IPS-15b (cell line): ENCODE data around the gene DEXI.
"Not testable (repeated sequence)": the region's sequence is repeated elsewhere in the genome, so short reads cannot be mapped to it uniquely, and the experiment has no call there.

Experiments
- H3K27me3 ChIP-seq: one replicate; pipeline ENCODE4 v1.6.1; 2013; ENCODE audit warnings: low read length; ENCODE audit not compliant: control insufficient read depth, insufficient read depth
- H3K36me3 ChIP-seq: one replicate; pipeline ENCODE4 v1.6.1; 2013; ENCODE audit warnings: low read length; ENCODE audit not compliant: control insufficient read depth, insufficient read depth
- H3K4me1 ChIP-seq: one replicate; pipeline ENCODE4 v1.6.1; 2013; ENCODE audit warnings: mild to moderate bottlenecking, low read length; ENCODE audit not compliant: control insufficient read depth, insufficient read depth
- H3K4me3 ChIP-seq: one replicate; pipeline ENCODE4 v1.5.1; 2013; ENCODE audit warnings: low read depth, low read length
- H3K9ac ChIP-seq: one replicate; pipeline ENCODE4 v1.6.1; 2013; ENCODE audit warnings: low read depth, mild to moderate bottlenecking, low read length
- H3K9me3 ChIP-seq: one replicate; pipeline ENCODE4 v1.6.1; 2013; ENCODE audit warnings: mild to moderate bottlenecking, low read length; ENCODE audit not compliant: control insufficient read depth, insufficient read depth

DEXI gene

GRCh38 chr16:10966559-10966958, 24.3 kb upstream of the DEXI start:
- H3K27me3 ChIP-seq, H3K4me3 ChIP-seq, H3K9ac ChIP-seq, H3K4me1 ChIP-seq, H3K9me3 ChIP-seq: not testable (repeated sequence)
- H3K36me3 ChIP-seq: peaks cover 21% of the 10 kb centered on the region

- Histone ChIP-seq H3K4me3 (no peak overlapping the region), H3K36me3 (peaks cover 23% of the 10 kb centered on the region), H3K4me1 (no peaks in the 10 kb centered on the region), H3K27me3 (no peaks in the 10 kb centered on the region), H3K9me3 (no peaks in the 10 kb centered on the region), H3K9ac (no peak overlapping the region)
Measured at GRCh38 chr16:10966129-10966528, 23.9 kb upstream of the DEXI start.

DNA sequence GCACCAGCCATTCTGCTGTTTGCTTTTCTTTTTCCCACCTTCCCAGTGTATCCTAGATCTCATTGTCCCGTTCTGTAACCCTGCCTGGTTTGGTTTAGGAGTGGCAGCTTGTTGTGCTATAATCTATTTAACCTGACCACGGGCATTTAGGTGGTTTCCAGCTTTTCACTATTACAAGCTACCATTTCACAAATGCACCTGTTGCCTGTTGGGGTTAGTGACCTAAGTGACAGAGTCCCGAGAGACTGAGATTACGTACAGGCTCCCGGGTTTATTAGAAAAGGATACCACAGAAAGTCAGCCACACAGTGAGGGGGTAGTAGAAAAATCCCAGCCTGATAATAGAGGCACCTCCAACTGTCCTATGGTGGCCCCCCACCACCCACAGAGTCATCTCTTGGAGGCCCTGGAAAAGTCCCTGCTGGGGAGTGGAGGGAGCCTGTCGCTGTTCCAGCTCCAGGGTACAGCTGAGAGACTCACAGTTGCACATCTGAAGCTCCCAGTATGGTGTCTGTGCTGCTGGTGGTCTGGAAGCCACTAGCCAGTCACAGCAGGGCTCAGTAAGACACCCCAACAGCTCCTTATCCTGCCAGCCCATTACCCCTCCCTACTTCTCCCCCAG, 23.3 kb upstream of the DEXI start:
- no peak overlapping the region for H3K9ac ChIP-seq
- H3K36me3 ChIP-seq: peaks cover 23% of the 10 kb centered on the region

DNA sequence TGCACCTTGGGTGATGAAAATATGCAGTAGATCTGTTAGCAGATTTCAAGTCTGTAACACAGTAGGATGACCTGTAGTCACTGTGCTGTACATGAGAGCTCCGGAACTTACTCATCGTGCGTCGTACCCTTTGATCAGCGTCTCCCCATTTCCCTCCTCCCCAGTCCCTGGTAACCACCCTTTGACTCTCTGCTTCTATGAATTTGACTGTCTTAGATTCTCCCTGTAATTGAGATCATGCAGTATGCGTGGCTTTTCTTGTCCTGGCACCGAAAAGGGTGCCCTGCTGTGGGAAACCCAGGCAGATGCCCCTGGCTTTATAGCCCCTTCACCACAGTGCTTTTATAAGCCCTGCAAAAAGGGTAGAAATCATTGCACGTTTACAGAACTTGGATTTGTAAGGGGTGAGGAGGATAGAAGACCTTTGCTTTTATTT, 22.6 kb upstream of the DEXI start:
- Histone ChIP-seq H3K4me3 (no peak overlapping the region), H3K9me3 (no peaks in the 10 kb centered on the region), H3K36me3 (peaks cover 23% of the 10 kb centered on the region), H3K27me3 (no peaks in the 10 kb centered on the region), H3K9ac (no peak overlapping the region), H3K4me1 (no peaks in the 10 kb centered on the region)

More for the DNA sequence above, 23.3 kb upstream of the DEXI start:
- Histone ChIP-seq H3K27me3 (no peaks in the 10 kb centered on the region), H3K9me3 (no peaks in the 10 kb centered on the region), H3K4me3 (no peak overlapping the region), H3K4me1 (no peaks in the 10 kb centered on the region)

DNA sequence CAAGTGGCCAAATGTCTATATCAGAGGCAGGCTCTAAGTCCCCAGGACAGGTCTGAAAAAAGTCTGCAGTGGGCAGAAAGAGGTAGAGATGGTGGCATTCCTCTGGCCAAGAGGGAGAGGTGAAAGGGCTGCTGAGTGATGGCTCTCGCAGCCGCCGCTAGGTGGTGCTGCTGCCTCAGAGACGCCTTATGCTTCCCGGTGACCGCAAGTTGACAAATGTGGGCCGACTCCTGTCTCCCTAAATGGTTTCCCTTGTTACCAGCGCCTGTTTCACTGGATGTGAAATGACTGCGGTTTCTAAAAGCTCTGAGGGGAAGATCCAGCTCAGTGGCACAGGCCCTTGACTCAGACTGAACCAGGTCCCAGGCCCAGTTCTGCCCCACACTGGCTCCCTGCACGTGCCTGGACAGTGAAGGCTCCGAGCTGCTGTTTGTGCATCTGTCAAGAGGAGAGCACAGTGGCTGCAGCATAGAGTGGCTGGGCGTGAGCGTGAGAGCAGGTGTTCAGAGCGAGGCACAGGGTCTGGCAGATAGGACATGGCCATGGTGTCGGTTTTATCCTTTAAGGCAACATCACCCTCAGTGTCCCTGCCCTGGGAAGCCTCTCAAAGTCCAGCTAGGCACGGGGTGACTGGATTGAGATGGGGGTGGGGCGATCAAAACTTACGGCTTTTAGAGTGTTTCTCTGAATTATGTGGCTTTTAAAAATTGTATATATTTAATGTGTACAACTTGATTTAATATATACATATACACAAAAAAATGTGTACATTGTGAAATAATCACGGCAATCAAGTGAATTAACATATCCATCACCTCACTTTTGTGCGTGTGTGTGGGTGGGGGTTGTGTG, 22.0 kb upstream of the DEXI start:
- no peak overlapping the region for H3K4me3 ChIP-seq

DNA sequence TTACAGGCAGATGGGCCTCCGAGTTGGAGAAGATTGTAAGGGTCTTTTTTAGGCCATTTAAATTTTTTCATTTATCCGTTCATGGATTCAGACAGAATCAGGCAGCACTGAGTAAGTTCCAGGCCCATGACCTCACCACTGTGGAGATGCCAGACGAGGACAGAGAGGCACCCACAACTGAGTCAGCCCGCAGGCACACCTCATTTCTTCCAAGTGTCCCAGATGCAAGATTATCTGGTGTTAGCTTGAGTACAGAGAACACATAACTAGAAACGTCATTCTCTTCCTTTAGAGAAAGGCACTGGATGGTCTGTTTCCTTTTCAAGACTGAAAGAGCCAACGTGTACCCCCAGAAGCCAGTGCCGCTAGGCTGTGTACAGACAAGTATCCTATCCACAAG, 19.0 kb upstream of the DEXI start:
- Histone ChIP-seq H3K4me3 (no peak overlapping the region), H3K4me1 (no peaks in the 10 kb centered on the region), H3K27me3 (no peaks in the 10 kb centered on the region), H3K9me3 (no peaks in the 10 kb centered on the region), H3K36me3 (peaks cover 25% of the 10 kb centered on the region), H3K9ac (no peak overlapping the region)

More for the DNA sequence above, 22.0 kb upstream of the DEXI start:
- no peaks in the 10 kb centered on the region for H3K27me3 ChIP-seq
- no peak overlapping the region for H3K9ac ChIP-seq
- H3K36me3 ChIP-seq: peaks cover 23% of the 10 kb centered on the region
- H3K4me1 ChIP-seq: no peaks in the 10 kb centered on the region
- H3K9me3 ChIP-seq: no peaks in the 10 kb centered on the region

DNA sequence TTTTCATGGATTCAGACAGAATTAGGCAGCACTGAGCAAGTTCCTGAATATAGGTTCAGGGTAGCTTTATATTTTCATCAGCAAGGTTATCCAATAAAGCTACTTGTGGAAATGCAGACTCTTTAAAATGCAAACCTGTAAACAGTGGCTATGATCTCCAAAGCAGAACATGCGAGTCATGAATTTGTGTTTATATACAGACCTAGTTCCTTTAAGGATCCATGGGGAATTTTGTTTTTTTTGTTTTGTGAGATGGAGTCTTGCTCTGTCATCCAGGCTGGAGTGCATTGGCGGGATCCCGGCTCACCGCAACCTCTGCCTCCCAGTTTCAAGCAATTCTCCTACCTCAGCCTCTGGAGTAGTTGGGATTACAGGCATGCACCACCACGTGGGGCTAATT, 16.9 kb upstream of the DEXI start:
- Histone ChIP-seq H3K36me3 (peaks cover 25% of the 10 kb centered on the region), H3K9me3 (no peaks in the 10 kb centered on the region), H3K27me3 (no peaks in the 10 kb centered on the region), H3K4me3 (no peak overlapping the region), H3K4me1 (no peaks in the 10 kb centered on the region), H3K9ac (no peak overlapping the region)

- Histone ChIP-seq H3K9ac (no peak overlapping the region), H3K36me3 (peaks cover 17% of the 10 kb centered on the region), H3K9me3 (no peaks in the 10 kb centered on the region), H3K27me3 (no peaks in the 10 kb centered on the region), H3K4me1 (no peaks in the 10 kb centered on the region), H3K4me3 (no peak overlapping the region)
Measured at GRCh38 chr16:10957771-10958482, 15.7 kb upstream of the DEXI start.

GRCh38 chr16:10954903-10955302, 12.6 kb upstream of the DEXI start:
- no peaks in the 10 kb centered on the region for H3K27me3 ChIP-seq
- H3K9me3 ChIP-seq: no peaks in the 10 kb centered on the region
- no peak overlapping the region for H3K9ac ChIP-seq
- no peak overlapping the region for H3K4me3 ChIP-seq
- H3K4me1 ChIP-seq: peaks cover 3% of the 10 kb centered on the region
- peaks cover 6% of the 10 kb centered on the region for H3K36me3 ChIP-seq

GRCh38 chr16:10951026-10951425, 8.8 kb upstream of the DEXI start:
- no peak overlapping the region for H3K4me3 ChIP-seq
- H3K9ac ChIP-seq: no peak overlapping the region
- no peaks in the 10 kb centered on the region for H3K36me3 ChIP-seq
- peaks cover 30% of the 10 kb centered on the region for H3K4me1 ChIP-seq
- H3K9me3 ChIP-seq: no peaks in the 10 kb centered on the region
- H3K27me3 ChIP-seq: no peaks in the 10 kb centered on the region

DNA sequence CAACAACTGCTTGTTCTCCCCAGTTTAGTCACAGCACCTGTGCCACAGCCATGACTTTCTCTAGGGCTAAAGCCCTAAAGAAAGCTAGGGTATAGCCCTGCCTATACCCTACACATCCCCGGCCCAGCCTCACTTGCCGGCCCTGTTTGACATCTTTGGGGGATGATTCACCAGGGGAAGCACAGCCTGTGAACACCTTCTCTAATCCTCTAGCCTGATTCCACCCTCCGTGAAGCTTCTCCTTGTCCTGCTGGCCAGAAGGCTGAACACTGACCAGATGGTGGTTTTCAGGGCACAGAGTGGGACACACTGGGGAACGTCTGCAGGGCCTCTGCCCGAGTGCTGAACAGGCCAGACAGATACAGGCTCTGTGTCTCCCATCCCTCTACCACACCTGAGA, 8.1 kb upstream of the DEXI start:
- Histone ChIP-seq H3K4me1 (peaks cover 36% of the 10 kb centered on the region), H3K27me3 (no peaks in the 10 kb centered on the region), H3K36me3 (no peaks in the 10 kb centered on the region), H3K9ac (no peak overlapping the region), H3K9me3 (no peaks in the 10 kb centered on the region), H3K4me3 (no peak overlapping the region)
